H9 (cell line): Measurements from ENCODE around the gene GCN1. TPM values are rescaled to one million over a fixed set of nuclear protein-coding genes. Genes with fewer than 3 reads are reported as not detected.

ENCODE experiments used
- DNase-seq: peaks from one replicate; pipeline ENCODE4 v3.0.0-alpha.2; 2017
- H2AFZ ChIP-seq: one replicate; pipeline ENCODE4 v1.6.1; 2013; ENCODE audit warnings: mild to moderate bottlenecking, low read length, control low read depth, moderate library complexity
- H2AK5ac ChIP-seq: 2 replicates; pipeline ENCODE4 v1.6.1; 2013; ENCODE audit warnings: low read length, control low read depth, mixed read lengths; ENCODE audit not compliant: insufficient read length
- H2BK120ac ChIP-seq: one replicate; pipeline ENCODE4 v1.6.1; 2013; ENCODE audit warnings: low read depth, mild to moderate bottlenecking, low read length, control low read depth, inconsistent platforms; ENCODE audit not compliant: poor library complexity, severe bottlenecking
- H2BK12ac ChIP-seq: 2 replicates; pipeline ENCODE4 v1.6.1; 2013; ENCODE audit warnings: low read length, control low read depth, mixed read lengths, low read depth; ENCODE audit not compliant: insufficient read length
- H2BK15ac ChIP-seq: 2 replicates; pipeline ENCODE4 v1.6.1; 2013; ENCODE audit warnings: low read depth, low read length, control low read depth
- H2BK20ac ChIP-seq: one replicate; pipeline ENCODE4 v1.6.1; 2013; ENCODE audit warnings: low read depth, mild to moderate bottlenecking, low read length, control low read depth, inconsistent platforms; ENCODE audit not compliant: poor library complexity, severe bottlenecking
- H2BK5ac ChIP-seq: 2 replicates; pipeline ENCODE4 v1.6.1; 2013; ENCODE audit warnings: low read length, control low read depth, mixed read lengths; ENCODE audit not compliant: insufficient read length
- H3K14ac ChIP-seq: 2 replicates; pipeline ENCODE4 v1.6.1; 2013; ENCODE audit warnings: low read length, control low read depth; ENCODE audit not compliant: insufficient read depth
- H3K18ac ChIP-seq: 2 replicates; pipeline ENCODE4 v1.6.1; 2013; ENCODE audit warnings: low read depth, mild to moderate bottlenecking, mixed read lengths, low read length, control low read depth; ENCODE audit not compliant: insufficient read length
- H3K23ac ChIP-seq: 2 replicates; pipeline ENCODE4 v1.6.1; 2013; ENCODE audit warnings: low read length, control low read depth, mixed read lengths, low read depth; ENCODE audit not compliant: insufficient read length
- H3K23me2 ChIP-seq: 2 replicates; pipeline ENCODE4 v1.6.1; 2013; ENCODE audit warnings: low read depth, mild to moderate bottlenecking, mixed read lengths, low read length, control low read depth; ENCODE audit not compliant: insufficient read length, poor library complexity, severe bottlenecking
- H3K27ac ChIP-seq: 2 replicates; pipeline ENCODE4 v1.5.1; 2013; ENCODE audit warnings: low read length, control low read depth, mixed read lengths, low read depth; ENCODE audit not compliant: insufficient read length
- H3K27me3 ChIP-seq: 2 replicates; pipeline ENCODE4 v1.6.1; 2013; ENCODE audit warnings: low read length, control low read depth, inconsistent platforms; ENCODE audit not compliant: insufficient read depth
- H3K4ac ChIP-seq: 2 replicates; pipeline ENCODE4 v1.6.1; 2013; ENCODE audit warnings: low read depth, mild to moderate bottlenecking, control low read depth, inconsistent platforms, low read length, moderate library complexity
- H3K4me1 ChIP-seq: 2 replicates; pipeline ENCODE4 v1.6.1; 2013; ENCODE audit warnings: low read length, control low read depth, inconsistent platforms; ENCODE audit not compliant: insufficient read depth
- H3K4me2 ChIP-seq: 2 replicates; pipeline ENCODE4 v1.6.1; 2013; ENCODE audit warnings: low read length, control low read depth, mixed read lengths; ENCODE audit not compliant: insufficient read length, insufficient read depth
- H3K56ac ChIP-seq: 2 replicates; pipeline ENCODE4 v1.6.1; 2013; ENCODE audit warnings: low read depth, mild to moderate bottlenecking, mixed read lengths, low read length, control low read depth; ENCODE audit not compliant: insufficient read length
- H3K79me1 ChIP-seq: 2 replicates; pipeline ENCODE4 v1.6.1; 2013; ENCODE audit warnings: low read depth, mild to moderate bottlenecking, moderate library complexity, low read length, control low read depth, inconsistent platforms; ENCODE audit not compliant: insufficient read depth, poor library complexity, severe bottlenecking
- H3K79me2 ChIP-seq: 2 replicates; pipeline ENCODE4 v1.6.1; 2013; ENCODE audit warnings: low read length, control low read depth, inconsistent platforms; ENCODE audit not compliant: insufficient read depth
- H3K9ac ChIP-seq: 2 replicates; pipeline ENCODE4 v1.6.1; 2013; ENCODE audit warnings: low read length, control low read depth, mixed read lengths; ENCODE audit not compliant: insufficient read length; ENCODE audit errors: extremely low read depth
- H3K9me3 ChIP-seq: one replicate; pipeline ENCODE4 v1.6.1; 2013; ENCODE audit warnings: low read depth, low read length, inconsistent platforms; ENCODE audit not compliant: control insufficient read depth
- H3T11ph ChIP-seq: one replicate; pipeline ENCODE4 v1.6.1; 2013; ENCODE audit warnings: mild to moderate bottlenecking, low read length, control low read depth, inconsistent platforms
- H4K20me1 ChIP-seq: one replicate; pipeline ENCODE4 v1.6.1; 2013; ENCODE audit not compliant: control insufficient read depth, insufficient read length, insufficient read depth
- H4K5ac ChIP-seq: 2 replicates; pipeline ENCODE4 v1.6.1; 2013; ENCODE audit warnings: low read depth, mild to moderate bottlenecking, mixed read lengths, low read length, control low read depth; ENCODE audit not compliant: insufficient read length
- H4K8ac ChIP-seq: replicated peaks from 2 replicates; pipeline ENCODE4 v1.6.1; 2013; ENCODE audit warnings: low read length, control low read depth, mixed read lengths, low read depth; ENCODE audit not compliant: insufficient read length
- H4K91ac ChIP-seq: 2 replicates; pipeline ENCODE4 v1.6.1; 2013; ENCODE audit warnings: low read depth, mild to moderate bottlenecking, moderate library complexity, mixed read lengths, low read length, control low read depth; ENCODE audit not compliant: insufficient read length
- H3K27ac Mint-ChIP-seq, 3 experiments: 2 replicates in 2 of 3; 3 replicates in 1 of 3; pipeline ENCODE4 v1.8.0; 2020 to 2021; ENCODE audit warnings: mixed read lengths in 3 of 3, mild to moderate bottlenecking in 1 of 3, moderate library complexity in 1 of 3
- H3K27me3 Mint-ChIP-seq: 2 replicates; pipeline ENCODE4 v1.8.0; 2021; ENCODE audit warnings: low read depth, mild to moderate bottlenecking, moderate library complexity, mixed read lengths
- H3K36me3 Mint-ChIP-seq, 3 experiments: 2 replicates in 2 of 3; 3 replicates in 1 of 3; pipeline ENCODE4 v1.8.0; 2020 to 2021; ENCODE audit warnings: low read depth in 3 of 3, mixed read lengths in 3 of 3; ENCODE audit not compliant: insufficient read depth in 1 of 3
- H3K4me1 Mint-ChIP-seq, 2 experiments: 2 replicates each; pipeline ENCODE4 v1.8.0; 2020; ENCODE audit warnings: mixed read lengths in 2 of 2
- H3K4me3 Mint-ChIP-seq, 2 experiments: 2 replicates in 1 of 2; 3 replicates in 1 of 2; pipeline ENCODE4 v1.8.0; 2020 to 2021; ENCODE audit warnings: mild to moderate bottlenecking in 2 of 2, mixed read lengths in 2 of 2, moderate library complexity in 1 of 2
- H3K9me3 Mint-ChIP-seq, 2 experiments: 2 replicates in 1 of 2; 3 replicates in 1 of 2; pipeline ENCODE4 v1.8.0; 2020; ENCODE audit warnings: mild to moderate bottlenecking in 2 of 2, mixed read lengths in 2 of 2, moderate library complexity in 1 of 2
- CTCF ChIP-seq: fragments of 200-600 bp; sonication (generic); conservative IDR thresholded peaks from 3 replicates; pipeline ENCODE4 v1.8.0; 2021; ENCODE audit warnings: antibody characterized with exemption, mild to moderate bottlenecking
- WGBS: extraction: QIAGEN DNeasy Blood & Tissue Kit; methylation state at CpG from one replicate; pipeline ENCODE4 v1.1.7; 2013; ENCODE audit warnings: missing lambda C conversion rate, low lambda C conversion rate, mixed read lengths; ENCODE audit not compliant: insufficient read length; ENCODE audit errors: extremely low coverage; 5-methylcytosine and 5-hydroxymethylcytosine counted together
- total RNA-seq: library from RNA; stranded (reverse); gene quantifications from 2 replicates; pipeline ENCODE4 v1.2.1, GENCODE V29; 2021

GCN1 gene
- total RNA-seq, 1 experiment from 2014 or later = 137 TPM

- peaks cover 29% of the 10 kb centered on the region in 2 experiments for H3K4me1 Mint-ChIP-seq
- peaks cover 22% of the 10 kb centered on the region; the same call in 1 of the 2 replicates for H3K79me2 ChIP-seq
Observed at GRCh38 chr12:120116441-120116791, 78.1 kb downstream of the GCN1 start, which contains the start of gene RAB35. Gene RAB35 (minus strand): TSS chr12:120116753. CDS start chr12:120116650, 103 bp downstream.

More at GRCh38 chr12:120116441-120116791, 78.1 kb downstream of the GCN1 start, which contains the start of gene RAB35:
- Histone ChIP-seq H2BK120ac (no peak within 1 kb of the TSS), H3K9ac (peak within 1 kb of the TSS; percentile 89), H2BK20ac (no peak within 1 kb of the TSS), H3K23me2 (peaks cover 10% of the 10 kb centered on the region), H2BK12ac (no peak within 1 kb of the TSS), H3K18ac (peak within 1 kb of the TSS; percentile 65), H3K27me3 (no peaks in the 10 kb centered on the region), H3K4me2 (peak within 1 kb of the TSS; percentile 85), H3K4ac (no peak within 1 kb of the TSS), H3K56ac (peak within 1 kb of the TSS; percentile 80), H3K23ac (peak within 1 kb of the TSS; percentile 24), H3T11ph (no peak within 1 kb of the TSS), H3K79me1 (peaks cover 2% of the 10 kb centered on the region), H3K9me3 (no peaks in the 10 kb centered on the region), H3K27ac (no peak within 1 kb of the TSS), H4K8ac (no peak within 1 kb of the TSS), H4K5ac (no peak within 1 kb of the TSS), H2AK5ac (no peak within 1 kb of the TSS), H3K14ac (peak within 1 kb of the TSS; percentile 85; the same call in 1 of the 2 replicates), H2BK5ac (no peak within 1 kb of the TSS), H2BK15ac (no peak within 1 kb of the TSS), H3K4me1 (peaks cover 6% of the 10 kb centered on the region), H2AFZ (no peak within 1 kb of the TSS), H4K91ac (no peak within 1 kb of the TSS), H4K20me1 (peaks cover 3% of the 10 kb centered on the region)
- peak within 1 kb of the TSS; percentile 89 to 96 for H3K4me3 Mint-ChIP-seq
- peaks cover 10 to 34% (median 16%) of the 10 kb centered on the region in 3 experiments for H3K36me3 Mint-ChIP-seq
- H3K27me3 Mint-ChIP-seq = no peaks in the 10 kb centered on the region; the same call in 1 of the 2 replicates
- TF ChIP-seq CTCF = no peak
- no peak for DNase-seq
- peak within 1 kb of the TSS; percentile 75 to 97 (median 95) for H3K27ac Mint-ChIP-seq
- WGBS = no CpG with 5 or more reads among the region's 50 CpGs
- no peaks in the 10 kb centered on the region; a peak in 1 of 5 replicates for H3K9me3 Mint-ChIP-seq
